ENCODE results near the gene NIPA2. TPM values are rescaled to one million over a fixed set of nuclear protein-coding genes. Genes with fewer than 3 reads are reported as not detected.

The NIPA2 gene
- total RNA-seq, 1 donor from 2014 or later, result 37.7 TPM

GRCh38 chr15:22844421-22845288 lies 6.2 kb downstream of the NIPA2 start:
- Mint-ChIP-seq H3K27me3 (ENCODE audit: low read depth) (no peaks in the 10 kb centered on the region), H3K36me3 (peaks cover 15% of the 10 kb centered on the region), H3K9me3 (no peaks in the 10 kb centered on the region), H3K4me1 (peaks cover 28% of the 10 kb centered on the region), H3K27ac (peak overlapping the region; percentile 95), H3K4me3 (no peak overlapping the region)
- TF ChIP-seq CTCF (IDR thresholded peaks at IDR 0.05; ENCODE audit: unreplicated experiment), result no peak
- DNase-seq (ENCODE audit: low spot score in 2 of 2, unreplicated experiment in 2 of 2), result no peak

GRCh38 chr15:22845289-22845900 lies 6.9 kb downstream of the NIPA2 start:
- DNase-seq (ENCODE audit: low spot score in 2 of 2, unreplicated experiment in 2 of 2), result no peak
- peaks cover 15% of the 10 kb centered on the region for H3K36me3 Mint-ChIP-seq
- no peaks in the 10 kb centered on the region for H3K27me3 Mint-ChIP-seq (ENCODE audit: low read depth)
- H3K27ac Mint-ChIP-seq, result peak overlapping the region; percentile 95
- no peaks in the 10 kb centered on the region for H3K9me3 Mint-ChIP-seq
- no peak overlapping the region for H3K4me3 Mint-ChIP-seq
- no peak for TF ChIP-seq CTCF (IDR thresholded peaks at IDR 0.05; ENCODE audit: unreplicated experiment)
- H3K4me1 Mint-ChIP-seq, result peaks cover 24% of the 10 kb centered on the region

- Mint-ChIP-seq H3K4me3 (no peak overlapping the region), H3K36me3 (peaks cover 15% of the 10 kb centered on the region), H3K4me1 (peaks cover 19% of the 10 kb centered on the region), H3K9me3 (no peaks in the 10 kb centered on the region), H3K27ac (peak overlapping the region; percentile 95), H3K27me3 (ENCODE audit: low read depth) (no peaks in the 10 kb centered on the region)
- TF ChIP-seq CTCF (IDR thresholded peaks at IDR 0.05; ENCODE audit: unreplicated experiment), result no peak
- DNase-seq (ENCODE audit: low spot score in 2 of 2, unreplicated experiment in 2 of 2), result no peak
These were observed 7.6 kb downstream of the NIPA2 start for GRCh38 chr15:22846073-22846472.

GRCh38 chr15:22850055-22850454 lies 11.6 kb downstream of the NIPA2 start:
- peaks cover 12% of the 10 kb centered on the region for H3K4me1 Mint-ChIP-seq
- DNase-seq (ENCODE audit: low spot score in 2 of 2, unreplicated experiment in 2 of 2), result no peak
- H3K9me3 Mint-ChIP-seq, result no peaks in the 10 kb centered on the region
- H3K27ac Mint-ChIP-seq, result no peak overlapping the region
- H3K36me3 Mint-ChIP-seq, result peaks cover 19% of the 10 kb centered on the region
- no peak overlapping the region for H3K4me3 Mint-ChIP-seq
- no peaks in the 10 kb centered on the region for H3K27me3 Mint-ChIP-seq (ENCODE audit: low read depth)
- no peak for TF ChIP-seq CTCF (IDR thresholded peaks at IDR 0.05; ENCODE audit: unreplicated experiment)

- Mint-ChIP-seq H3K4me1 (peaks cover 2% of the 10 kb centered on the region), H3K36me3 (peaks cover 23% of the 10 kb centered on the region), H3K27me3 (ENCODE audit: low read depth) (no peaks in the 10 kb centered on the region), H3K4me3 (no peak overlapping the region), H3K9me3 (no peaks in the 10 kb centered on the region), H3K27ac (no peak overlapping the region)
- DNase-seq (ENCODE audit: low spot score in 2 of 2, unreplicated experiment in 2 of 2), result no peak
- no peak for TF ChIP-seq CTCF (IDR thresholded peaks at IDR 0.05; ENCODE audit: unreplicated experiment)
These were observed 13.0 kb downstream of the NIPA2 start for GRCh38 chr15:22851513-22851912.
